GM19099 (cell line): ENCODE data around the gene SERPINB7.

Experiments
- POLR2A ChIP-seq: IDR thresholded peaks from 3 replicates; pipeline ENCODE4 v1.6.1; 2011; ENCODE audit warnings: low read depth; ENCODE audit not compliant: insufficient read length; ENCODE audit errors: extremely low read depth

Gene SERPINB7

DNA sequence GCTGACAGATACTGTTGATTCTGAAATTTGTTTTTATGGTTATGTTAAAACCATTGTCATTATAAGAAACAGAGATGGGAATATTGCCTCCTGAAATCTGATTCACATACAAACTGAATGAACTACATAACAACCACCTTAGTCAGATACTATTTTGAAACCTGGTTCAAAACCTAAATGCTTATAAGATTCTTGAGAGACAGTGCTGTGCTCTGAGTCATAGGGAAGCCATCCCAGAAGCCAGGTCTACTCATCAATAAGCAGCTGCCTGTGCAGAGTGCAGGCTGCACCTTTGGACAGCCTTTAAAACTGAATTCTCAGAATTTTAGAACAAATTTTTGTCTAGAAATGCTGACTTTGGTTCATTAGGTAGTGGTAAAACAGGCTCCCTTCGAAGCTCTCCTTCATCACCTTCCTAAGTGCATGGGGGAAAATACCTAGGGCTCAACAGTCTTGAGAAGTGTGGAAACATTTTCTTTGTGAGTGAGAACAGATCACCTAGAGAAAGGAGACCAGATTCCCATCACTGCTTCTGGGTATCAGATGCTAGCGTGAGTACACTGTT is at the start of gene SERPINB7:
Gene SERPINB7 (plus strand): TSS at position 253 of the 565 bp plus-strand sequence. CDS start 6,955 bp downstream, outside the sequence.
- no peak for TF ChIP-seq POLR2A

DNA sequence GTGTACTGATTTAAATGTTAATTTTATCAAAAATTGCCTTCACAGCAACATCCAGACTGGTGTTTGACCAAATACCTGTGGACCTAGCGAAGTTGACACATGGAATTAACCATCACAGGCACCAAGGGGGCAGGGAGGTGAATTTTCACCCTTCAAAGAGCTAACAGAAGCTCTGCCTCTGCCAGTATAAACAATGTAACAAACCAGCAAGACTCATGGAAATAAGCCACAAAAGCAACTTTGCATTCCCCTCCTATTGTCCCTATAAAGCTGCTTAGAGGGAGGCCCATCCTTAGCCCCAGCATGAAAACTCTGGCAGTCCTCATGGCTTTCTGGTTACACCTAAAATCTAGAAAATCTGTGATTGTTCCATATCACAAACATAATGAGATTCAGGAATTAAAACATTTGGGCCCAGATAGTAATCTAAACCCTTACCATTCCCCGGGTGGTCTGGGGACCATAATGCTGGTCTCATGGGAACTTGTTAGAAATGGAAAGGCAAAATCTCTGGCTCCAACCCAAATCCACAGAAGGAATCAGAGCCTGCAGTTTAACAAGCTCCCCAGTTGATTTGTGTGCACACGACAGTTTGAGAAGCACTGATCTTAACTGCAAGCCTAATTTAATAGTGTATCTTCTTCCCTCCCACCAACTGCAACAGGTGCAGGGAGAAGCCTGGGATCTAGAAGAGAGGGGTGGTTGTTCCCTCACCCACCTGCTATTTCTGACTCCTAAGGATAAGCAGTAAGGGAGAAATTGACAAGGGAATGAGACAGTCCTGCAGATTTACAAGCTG is 49.3 kb upstream of the SERPINB7 start:
- TF ChIP-seq POLR2A = no peak

DNA sequence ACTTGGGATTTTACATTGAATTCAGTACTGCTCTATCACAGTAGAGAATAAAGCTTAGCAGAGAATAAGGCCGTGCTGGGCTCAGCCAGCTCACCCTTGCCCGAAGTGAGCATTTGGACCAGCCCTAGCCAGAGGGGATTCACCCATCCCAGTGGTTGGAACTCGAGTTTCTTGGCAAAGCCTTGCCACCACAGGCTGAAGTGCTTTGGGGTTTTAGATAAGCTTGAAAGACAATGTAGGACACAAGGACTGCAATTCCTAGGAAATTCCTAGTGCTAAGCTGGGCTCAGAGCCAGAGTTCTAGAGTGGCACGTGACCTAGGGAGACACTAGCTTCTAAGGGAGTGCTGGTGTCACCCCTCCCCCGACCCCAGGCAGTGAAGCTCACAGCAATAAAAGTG is 44.4 kb upstream of the SERPINB7 start:
- TF ChIP-seq POLR2A = no peak

DNA sequence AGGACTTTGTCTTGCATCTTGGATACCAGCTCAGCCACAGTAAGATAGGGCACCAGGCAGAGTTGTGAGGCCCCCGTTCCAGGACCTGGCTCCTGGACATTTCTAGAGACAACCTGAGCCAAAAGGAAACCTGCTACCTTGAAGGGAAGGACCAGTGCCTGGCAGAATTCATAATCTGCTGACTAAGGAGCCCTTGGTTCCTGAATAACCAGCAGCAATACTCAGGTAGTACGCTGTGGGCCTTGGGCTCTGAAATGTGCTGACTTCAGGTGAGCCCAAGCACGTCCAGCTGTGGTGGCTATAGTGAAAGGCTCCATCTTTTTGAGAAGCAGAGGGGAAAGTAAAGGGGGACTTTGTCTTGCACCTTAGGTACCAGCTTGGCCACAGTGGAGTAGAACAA is 44.0 kb upstream of the SERPINB7 start:
- no peak for TF ChIP-seq POLR2A

GRCh38 chr18:63736876-63737275 is 38.3 kb upstream of the SERPINB7 start:
- TF ChIP-seq POLR2A = no peak

GRCh38 chr18:63741769-63742168 is 33.4 kb upstream of the SERPINB7 start:
- no peak for TF ChIP-seq POLR2A

- no peak for TF ChIP-seq POLR2A
These were observed 28.2 kb upstream of the SERPINB7 start for GRCh38 chr18:63747006-63747405.

DNA sequence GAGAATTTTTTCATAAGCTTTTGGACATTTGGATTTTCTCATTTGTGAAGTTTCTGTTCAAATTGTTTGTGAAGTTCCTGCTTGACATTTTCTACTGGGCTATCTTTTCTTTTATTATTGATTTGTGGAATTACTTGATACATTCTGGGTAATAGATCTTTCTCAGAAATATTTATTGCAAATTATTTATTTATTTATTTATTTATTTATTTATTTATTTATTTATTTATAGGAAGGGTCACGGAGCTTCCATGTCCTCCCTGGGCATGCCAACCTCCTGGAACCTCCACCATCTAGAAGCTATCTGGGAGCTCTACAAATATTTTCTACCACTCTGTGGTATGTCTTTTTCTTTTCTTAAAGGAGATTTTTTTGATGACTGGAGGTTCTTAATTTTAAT is 25.7 kb upstream of the SERPINB7 start:
- no peak for TF ChIP-seq POLR2A

- no peak for TF ChIP-seq POLR2A
These were observed 22.6 kb upstream of the SERPINB7 start for GRCh38 chr18:63752636-63753035.

- no peak for TF ChIP-seq POLR2A
These were observed 21.5 kb upstream of the SERPINB7 start for GRCh38 chr18:63753676-63754075.

GRCh38 chr18:63757541-63757940 is 17.7 kb upstream of the SERPINB7 start:
- TF ChIP-seq POLR2A = no peak

GRCh38 chr18:63758615-63759240 is 16.5 kb upstream of the SERPINB7 start:
- TF ChIP-seq POLR2A = no peak

GRCh38 chr18:63762518-63762917 is 12.7 kb upstream of the SERPINB7 start:
- TF ChIP-seq POLR2A = no peak

GRCh38 chr18:63763831-63764600 is 11.2 kb upstream of the SERPINB7 start:
- no peak for TF ChIP-seq POLR2A

GRCh38 chr18:63765837-63766236 is 9.4 kb upstream of the SERPINB7 start:
- TF ChIP-seq POLR2A = no peak

DNA sequence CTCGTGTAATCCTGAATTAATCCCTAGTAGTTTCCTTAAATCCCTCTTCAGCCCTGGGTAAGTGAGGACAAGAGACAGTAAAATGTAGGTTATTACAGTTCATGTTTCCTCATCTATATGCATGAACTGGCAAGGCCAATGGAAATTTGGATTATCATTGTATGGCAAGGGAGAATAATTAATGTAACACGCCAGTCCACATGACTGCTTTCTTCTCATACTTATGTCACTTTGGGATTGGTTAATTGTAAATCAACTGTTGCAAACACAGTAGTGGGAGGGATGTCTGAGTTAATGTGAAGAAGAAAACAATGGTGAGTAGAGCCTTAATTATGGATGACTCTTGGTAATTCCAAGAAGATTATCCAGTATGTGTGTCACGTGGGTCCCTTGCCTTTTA is 1.7 kb upstream of the SERPINB7 start:
- TF ChIP-seq POLR2A = no peak

GRCh38 chr18:63774511-63774910 is 707 bp upstream of the SERPINB7 start:
- TF ChIP-seq POLR2A = no peak
